Measurements from ENCODE around the gene KRTCAP2. TPM values are rescaled to one million over a fixed set of nuclear protein-coding genes. Genes with fewer than 3 reads are reported as not detected.

The KRTCAP2 gene
- polyA plus RNA-seq, 2 donors, result 161 to 260 TPM

- Histone ChIP-seq H3K4me1 (ENCODE audit: control insufficient read depth in 2 of 2, insufficient read depth in 2 of 2, low read length in 1 of 2) (peaks cover 6 to 21% of the 10 kb centered on the region in 2 donors), H3K27me3 (ENCODE audit: control insufficient read depth in 1 of 2, insufficient read depth in 2 of 2, low read length in 2 of 2) (no peaks in the 10 kb centered on the region), H3K9me3 (ENCODE audit: control insufficient read depth in 2 of 2, insufficient read depth in 1 of 2, low read depth in 1 of 2, low read length in 1 of 2) (peaks cover 0 to 2% of the 10 kb centered on the region in 2 donors), H3K4me3 (ENCODE audit: low read depth in 1 of 2, low read length in 2 of 2) (peak overlapping the region; percentile 81 to 96), H3K27ac (ENCODE audit: low read depth in 2 of 2, low read length in 1 of 2) (peak overlapping the region; percentile 96 to 98), H3K36me3 (ENCODE audit: control insufficient read depth in 2 of 2, insufficient read depth in 2 of 2, low read length in 1 of 2) (peaks cover 6 to 12% of the 10 kb centered on the region in 2 donors)
- 2 to 3% methylated on average over 16 to 17 of the region's 17 CpGs for WGBS, 2 donors
Observed at GRCh38 chr1:155127967-155128754, 44.9 kb downstream of the KRTCAP2 start.

GRCh38 chr1:155127105-155127966 lies 45.8 kb downstream of the KRTCAP2 start, which contains the start of gene EFNA1:
EFNA1 (plus strand) TSS chr1:155127876; CDS start chr1:155127978, 102 bp downstream.
- Histone ChIP-seq H3K4me3 (ENCODE audit: low read depth in 1 of 2, low read length in 2 of 2) (peak within 1 kb of the TSS; percentile 81 to 96), H3K36me3 (ENCODE audit: control insufficient read depth in 2 of 2, insufficient read depth in 2 of 2, low read length in 1 of 2) (peaks cover 3 to 12% of the 10 kb centered on the region in 2 donors), H3K27me3 (ENCODE audit: control insufficient read depth in 1 of 2, insufficient read depth in 2 of 2, low read length in 2 of 2) (no peaks in the 10 kb centered on the region), H3K4me1 (ENCODE audit: control insufficient read depth in 2 of 2, insufficient read depth in 2 of 2, low read length in 1 of 2) (peaks cover 6 to 21% of the 10 kb centered on the region in 2 donors), H3K27ac (ENCODE audit: low read depth in 2 of 2, low read length in 1 of 2) (peak within 1 kb of the TSS; percentile 96 to 98), H3K9me3 (ENCODE audit: control insufficient read depth in 2 of 2, insufficient read depth in 1 of 2, low read depth in 1 of 2, low read length in 1 of 2) (peaks cover 0 to 2% of the 10 kb centered on the region in 2 donors)
- WGBS, 2 donors, result 1% methylated on average over 72 to 76 of the region's 76 CpGs

GRCh38 chr1:155126556-155127104 lies 46.5 kb downstream of the KRTCAP2 start:
- Histone ChIP-seq H3K4me3 (ENCODE audit: low read depth in 1 of 2, low read length in 2 of 2) (peak overlapping the region; percentile 60 to 96), H3K4me1 (ENCODE audit: control insufficient read depth in 2 of 2, insufficient read depth in 2 of 2, low read length in 1 of 2) (peaks cover 6 to 21% of the 10 kb centered on the region in 2 donors), H3K36me3 (ENCODE audit: control insufficient read depth in 2 of 2, insufficient read depth in 2 of 2, low read length in 1 of 2) (peaks cover 0 to 8% of the 10 kb centered on the region in 2 donors), H3K27ac (ENCODE audit: low read depth in 2 of 2, low read length in 1 of 2) (peak overlapping the region; percentile 96 to 98), H3K9me3 (ENCODE audit: control insufficient read depth in 2 of 2, insufficient read depth in 1 of 2, low read depth in 1 of 2, low read length in 1 of 2) (peaks cover 0 to 2% of the 10 kb centered on the region in 2 donors), H3K27me3 (ENCODE audit: control insufficient read depth in 1 of 2, insufficient read depth in 2 of 2, low read length in 2 of 2) (no peaks in the 10 kb centered on the region)
- WGBS, 2 donors, result 5% methylated on average over 30 to 32 of the region's 32 CpGs

- 24% methylated on average over 53 of the region's 53 CpGs for WGBS, 2 donors
Observed at GRCh38 chr1:155125946-155126555, 47.1 kb downstream of the KRTCAP2 start.

GRCh38 chr1:155125511-155125945 lies 47.6 kb downstream of the KRTCAP2 start:
- no peak overlapping the region for H3K4me3 ChIP-seq (ENCODE audit: low read depth in 1 of 2, low read length in 2 of 2)
- peak overlapping the region; percentile 96 to 98 for H3K27ac ChIP-seq (ENCODE audit: low read depth in 2 of 2, low read length in 1 of 2)
- H3K36me3 ChIP-seq (ENCODE audit: control insufficient read depth in 2 of 2, insufficient read depth in 2 of 2, low read length in 1 of 2), result no peaks in the 10 kb centered on the region
- H3K9me3 ChIP-seq (ENCODE audit: control insufficient read depth in 2 of 2, insufficient read depth in 1 of 2, low read depth in 1 of 2, low read length in 1 of 2), result peaks cover 0 to 2% of the 10 kb centered on the region in 2 donors
- WGBS, 2 donors, result 52 to 60% methylated on average over 11 of the region's 11 CpGs
- peaks cover 6 to 18% of the 10 kb centered on the region in 2 donors for H3K4me1 ChIP-seq (ENCODE audit: control insufficient read depth in 2 of 2, insufficient read depth in 2 of 2, low read length in 1 of 2)
- no peaks in the 10 kb centered on the region for H3K27me3 ChIP-seq (ENCODE audit: control insufficient read depth in 1 of 2, insufficient read depth in 2 of 2, low read length in 2 of 2)

More at GRCh38 chr1:155125946-155126555, 47.1 kb downstream of the KRTCAP2 start:
- Histone ChIP-seq H3K4me1 (ENCODE audit: control insufficient read depth in 2 of 2, insufficient read depth in 2 of 2, low read length in 1 of 2) (peaks cover 6 to 18% of the 10 kb centered on the region in 2 donors), H3K27ac (ENCODE audit: low read depth in 2 of 2, low read length in 1 of 2) (peak overlapping the region; percentile 96 to 98), H3K9me3 (ENCODE audit: control insufficient read depth in 2 of 2, insufficient read depth in 1 of 2, low read depth in 1 of 2, low read length in 1 of 2) (peaks cover 0 to 2% of the 10 kb centered on the region in 2 donors), H3K4me3 (ENCODE audit: low read depth in 1 of 2, low read length in 2 of 2) (peak overlapping the region; percentile 60 to 96), H3K27me3 (ENCODE audit: control insufficient read depth in 1 of 2, insufficient read depth in 2 of 2, low read length in 2 of 2) (no peaks in the 10 kb centered on the region), H3K36me3 (ENCODE audit: control insufficient read depth in 2 of 2, insufficient read depth in 2 of 2, low read length in 1 of 2) (peaks cover 0 to 2% of the 10 kb centered on the region in 2 donors)

- Histone ChIP-seq H3K4me1 (ENCODE audit: control insufficient read depth in 2 of 2, insufficient read depth in 2 of 2, low read length in 1 of 2) (peaks cover 6 to 18% of the 10 kb centered on the region in 2 donors), H3K27ac (ENCODE audit: low read depth in 2 of 2, low read length in 1 of 2) (peak overlapping the region; percentile 96 to 98), H3K36me3 (ENCODE audit: control insufficient read depth in 2 of 2, insufficient read depth in 2 of 2, low read length in 1 of 2) (no peaks in the 10 kb centered on the region), H3K9me3 (ENCODE audit: control insufficient read depth in 2 of 2, insufficient read depth in 1 of 2, low read depth in 1 of 2, low read length in 1 of 2) (peaks cover 0 to 2% of the 10 kb centered on the region in 2 donors), H3K4me3 (ENCODE audit: low read depth in 1 of 2, low read length in 2 of 2) (no peak overlapping the region), H3K27me3 (ENCODE audit: control insufficient read depth in 1 of 2, insufficient read depth in 2 of 2, low read length in 2 of 2) (no peaks in the 10 kb centered on the region)
- 57 to 70% methylated on average over 16 of the region's 16 CpGs for WGBS, 2 donors
Observed at GRCh38 chr1:155124503-155125463, 48.3 kb downstream of the KRTCAP2 start.

- H3K27ac ChIP-seq (ENCODE audit: low read depth in 2 of 2, low read length in 1 of 2), result peak overlapping the region; percentile 41 to 67
- H3K27me3 ChIP-seq (ENCODE audit: control insufficient read depth in 1 of 2, insufficient read depth in 2 of 2, low read length in 2 of 2), result no peaks in the 10 kb centered on the region
- H3K4me1 ChIP-seq (ENCODE audit: control insufficient read depth in 2 of 2, insufficient read depth in 2 of 2, low read length in 1 of 2), result peaks cover 6 to 18% of the 10 kb centered on the region in 2 donors
- no peak overlapping the region for H3K4me3 ChIP-seq (ENCODE audit: low read depth in 1 of 2, low read length in 2 of 2)
- H3K9me3 ChIP-seq (ENCODE audit: control insufficient read depth in 2 of 2, insufficient read depth in 1 of 2, low read depth in 1 of 2, low read length in 1 of 2), result peaks cover 0 to 2% of the 10 kb centered on the region in 2 donors
- H3K36me3 ChIP-seq (ENCODE audit: control insufficient read depth in 2 of 2, insufficient read depth in 2 of 2, low read length in 1 of 2), result no peaks in the 10 kb centered on the region
- WGBS, 2 donors, result 36 to 62% methylated on average over 4 of the region's 4 CpGs
Observed at GRCh38 chr1:155123801-155124200, 49.3 kb downstream of the KRTCAP2 start.

- H3K4me1 ChIP-seq (ENCODE audit: control insufficient read depth in 2 of 2, insufficient read depth in 2 of 2, low read length in 1 of 2), result peaks cover 4 to 18% of the 10 kb centered on the region in 2 donors
- H3K36me3 ChIP-seq (ENCODE audit: control insufficient read depth in 2 of 2, insufficient read depth in 2 of 2, low read length in 1 of 2), result no peaks in the 10 kb centered on the region
- H3K27ac ChIP-seq (ENCODE audit: low read depth in 2 of 2, low read length in 1 of 2), result no peak overlapping the region
- no peak overlapping the region for H3K4me3 ChIP-seq (ENCODE audit: low read depth in 1 of 2, low read length in 2 of 2)
- 82 to 89% methylated on average over 2 of the region's 2 CpGs for WGBS, 2 donors
- peaks cover 0 to 2% of the 10 kb centered on the region in 2 donors for H3K9me3 ChIP-seq (ENCODE audit: control insufficient read depth in 2 of 2, insufficient read depth in 1 of 2, low read depth in 1 of 2, low read length in 1 of 2)
- H3K27me3 ChIP-seq (ENCODE audit: control insufficient read depth in 1 of 2, insufficient read depth in 2 of 2, low read length in 2 of 2), result no peaks in the 10 kb centered on the region
Observed at GRCh38 chr1:155122308-155122707, 50.8 kb downstream of the KRTCAP2 start.

Data from esophagus (tissue), 2 donors.